GM21723 (cell line): Measurements from ENCODE around the gene SMARCC2.

Source experiments
- ATAC-seq: cut with Tn5 transposase; IDR thresholded peaks from one replicate; pipeline ENCODE4 v1.9.1; 2021; ENCODE audit warnings: mild to moderate bottlenecking, moderate library complexity; ENCODE audit not compliant: unreplicated experiment

Gene SMARCC2

DNA sequence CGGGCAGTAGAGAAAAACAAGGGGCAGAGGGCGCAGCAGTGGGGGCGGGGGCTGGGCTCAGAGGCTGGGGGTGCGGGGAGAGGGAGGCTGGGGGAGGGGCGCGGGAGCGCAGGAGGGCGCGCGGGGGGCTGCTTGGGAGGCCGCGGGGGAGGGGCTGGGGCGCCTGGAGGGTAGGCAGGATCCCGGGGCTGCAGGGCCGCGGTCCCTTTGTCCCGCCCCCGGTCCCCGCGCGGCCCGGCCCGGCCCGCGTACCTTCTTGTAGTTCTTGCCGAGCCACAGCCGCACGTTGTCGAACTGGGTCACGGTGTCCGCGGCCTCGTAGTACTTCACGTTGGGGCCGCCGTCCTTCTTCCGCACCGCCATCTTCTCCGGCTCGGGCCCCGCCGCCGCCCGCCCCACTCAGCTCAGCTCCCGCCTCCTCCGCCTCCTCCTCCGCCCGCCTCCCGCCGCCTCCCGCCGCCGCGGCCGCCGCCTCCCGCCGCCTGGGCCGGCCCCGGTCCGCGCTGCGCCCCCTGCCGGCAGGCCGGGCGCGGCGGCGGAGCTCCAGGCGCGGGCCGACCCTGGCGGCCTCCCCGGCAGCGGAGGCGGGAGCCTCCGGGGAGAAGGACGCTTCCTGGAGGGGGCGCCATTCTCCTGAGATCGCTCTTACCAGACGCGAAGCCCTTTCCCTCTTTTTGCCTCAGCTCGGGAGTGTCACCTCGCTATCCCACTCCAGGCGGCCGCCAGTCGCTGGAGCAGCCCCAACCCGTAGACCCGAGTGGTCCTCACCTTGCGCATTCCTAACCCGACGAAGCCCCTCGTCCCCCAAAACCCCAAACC lies at the start of gene SMARCC2:
Gene SMARCC2, minus strand, starts transcription at position 385 of the 819 bp plus-strand sequence. Its CDS starts 22 bp downstream, at position 363.
- peak; percentile 75 for ATAC-seq

DNA sequence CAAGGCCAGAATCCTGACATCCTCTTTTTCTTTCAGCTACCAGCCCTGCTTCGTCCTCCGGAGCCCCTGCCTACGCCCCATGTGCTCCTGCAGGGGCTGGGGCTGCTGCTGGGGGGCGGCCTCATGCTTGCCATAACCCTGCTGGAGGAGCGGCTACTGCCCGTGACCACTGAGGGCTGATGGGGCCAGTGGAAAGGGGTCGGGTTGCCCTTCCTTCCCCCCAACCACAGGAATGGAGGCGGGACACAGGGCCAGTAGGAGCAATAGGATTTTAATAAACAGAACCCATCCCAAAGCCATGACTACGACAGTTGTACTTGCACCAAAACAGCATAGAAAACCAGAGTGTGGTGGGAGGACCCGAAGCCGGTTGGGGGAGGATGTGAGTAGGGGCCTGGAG lies 48.3 kb upstream of the SMARCC2 start:
- ATAC-seq, result no peak

DNA sequence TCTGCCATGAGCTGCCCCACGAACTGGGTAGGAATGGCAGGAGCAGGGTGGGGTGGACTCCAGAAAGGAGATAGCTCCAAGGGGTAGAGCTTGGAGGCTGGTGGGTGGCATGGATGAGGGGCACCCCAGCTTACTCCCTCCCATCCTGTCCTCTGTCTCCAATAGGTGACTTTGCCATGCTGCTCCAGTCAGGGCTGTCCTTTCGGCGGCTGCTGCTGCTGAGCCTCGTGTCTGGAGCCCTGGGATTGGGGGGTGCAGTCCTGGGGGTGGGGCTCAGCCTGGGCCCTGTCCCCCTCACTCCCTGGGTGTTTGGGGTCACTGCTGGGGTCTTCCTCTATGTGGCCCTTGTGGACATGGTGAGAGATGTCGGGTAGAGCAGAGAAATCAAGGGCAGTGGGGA lies 47.7 kb upstream of the SMARCC2 start:
- ATAC-seq, result no peak

DNA sequence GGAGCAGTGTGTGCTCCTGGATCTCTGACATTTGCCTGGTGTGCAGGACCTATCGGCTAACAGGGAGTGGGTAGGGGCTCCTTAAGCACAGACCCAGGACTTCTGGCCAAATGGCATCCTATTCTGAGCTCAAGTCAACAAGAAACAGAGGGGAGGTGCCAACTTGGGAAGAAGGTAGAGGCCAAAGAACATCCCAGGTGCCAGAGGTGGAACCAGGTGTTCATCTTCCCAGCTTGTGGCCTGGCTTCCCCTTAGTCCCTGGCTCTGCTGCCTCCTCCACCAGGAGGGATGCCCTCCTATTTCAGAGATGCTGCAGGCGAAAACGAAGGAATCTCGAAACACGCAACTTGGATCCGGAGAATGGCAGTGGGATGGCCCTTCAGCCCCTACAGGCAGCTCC lies 46.8 kb upstream of the SMARCC2 start:
- no peak for ATAC-seq

DNA sequence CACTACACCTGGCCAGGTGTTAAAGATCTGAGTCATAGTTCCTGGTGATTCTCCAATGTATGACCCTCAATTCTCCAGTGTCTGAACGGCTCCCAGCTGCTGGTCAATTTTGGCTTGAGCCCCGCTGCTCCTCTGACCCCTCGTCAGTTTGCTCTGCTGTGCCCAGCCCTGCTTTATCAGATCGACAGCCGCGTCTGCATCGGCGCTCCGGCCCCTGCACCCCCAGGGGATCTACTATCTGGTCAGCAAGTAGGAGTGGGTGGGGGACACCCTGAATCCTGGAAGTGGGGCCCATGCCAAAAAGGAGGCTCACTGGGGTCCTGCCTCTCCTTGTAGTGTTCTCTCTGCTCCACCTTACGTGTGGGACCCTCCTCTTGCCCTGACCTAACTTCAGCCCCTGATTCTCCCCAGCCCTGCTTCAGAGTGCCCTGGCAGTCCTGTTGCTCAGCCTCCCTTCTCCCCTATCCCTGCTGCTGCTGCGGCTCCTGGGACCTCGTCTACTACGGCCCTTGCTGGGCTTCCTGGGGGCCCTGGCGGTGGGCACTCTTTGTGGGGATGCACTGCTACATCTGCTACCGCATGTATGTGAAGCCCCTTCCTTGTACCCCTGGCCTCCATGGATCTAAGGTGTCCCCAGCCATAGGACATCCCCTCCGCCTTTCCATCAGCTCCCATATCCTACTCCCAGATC lies 45.6 kb upstream of the SMARCC2 start:
- no peak for ATAC-seq

DNA sequence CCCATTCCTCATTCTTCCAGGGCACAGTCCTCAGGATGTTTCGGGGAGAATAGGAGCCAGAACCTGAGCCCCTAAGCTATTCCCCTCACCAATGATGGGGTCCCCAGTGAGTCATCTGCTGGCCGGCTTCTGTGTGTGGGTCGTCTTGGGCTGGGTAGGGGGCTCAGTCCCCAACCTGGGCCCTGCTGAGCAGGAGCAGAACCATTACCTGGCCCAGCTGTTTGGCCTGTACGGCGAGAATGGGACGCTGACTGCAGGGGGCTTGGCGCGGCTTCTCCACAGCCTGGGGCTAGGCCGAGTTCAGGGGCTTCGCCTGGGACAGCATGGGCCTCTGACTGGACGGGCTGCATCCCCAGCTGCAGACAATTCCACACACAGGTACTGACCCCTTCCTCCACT lies 41.9 kb upstream of the SMARCC2 start:
- ATAC-seq, result no peak

DNA sequence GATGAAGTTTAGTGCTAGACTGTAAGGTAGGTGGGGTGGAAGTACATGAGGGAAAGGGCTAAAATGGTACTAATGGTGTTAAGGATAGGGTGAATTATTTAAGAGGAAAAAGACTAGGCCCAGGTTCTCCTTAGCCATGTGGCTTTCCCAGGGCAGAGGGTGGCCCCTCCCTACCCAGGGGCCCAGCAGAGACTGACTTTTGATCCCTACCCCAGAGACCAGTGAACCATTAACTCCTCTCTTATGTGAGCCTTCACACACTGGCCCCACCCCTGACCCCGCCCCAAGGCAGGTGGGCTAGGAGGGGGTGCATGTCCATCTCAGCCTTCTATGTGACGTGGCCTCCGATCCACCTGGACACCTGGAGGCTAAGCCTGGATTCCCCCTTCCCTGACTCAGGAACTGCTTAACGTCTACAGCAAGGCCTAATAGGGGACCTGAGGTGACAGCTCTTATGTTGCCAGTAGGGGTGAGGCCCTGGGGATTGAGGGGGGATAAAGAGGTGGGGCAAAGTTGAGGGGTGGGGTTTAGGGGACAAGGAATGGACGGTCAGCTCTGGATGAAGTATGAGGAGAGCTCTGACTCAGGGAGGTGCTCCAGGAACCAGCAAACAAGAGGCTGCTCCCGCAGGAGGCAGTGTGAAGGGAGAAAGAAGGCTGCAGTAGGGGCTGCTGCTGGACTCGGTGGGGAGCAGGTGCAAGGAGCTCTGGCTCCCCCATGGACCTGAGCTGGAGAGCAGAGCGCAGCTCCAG lies 41.3 kb upstream of the SMARCC2 start:
- ATAC-seq, result no peak

DNA sequence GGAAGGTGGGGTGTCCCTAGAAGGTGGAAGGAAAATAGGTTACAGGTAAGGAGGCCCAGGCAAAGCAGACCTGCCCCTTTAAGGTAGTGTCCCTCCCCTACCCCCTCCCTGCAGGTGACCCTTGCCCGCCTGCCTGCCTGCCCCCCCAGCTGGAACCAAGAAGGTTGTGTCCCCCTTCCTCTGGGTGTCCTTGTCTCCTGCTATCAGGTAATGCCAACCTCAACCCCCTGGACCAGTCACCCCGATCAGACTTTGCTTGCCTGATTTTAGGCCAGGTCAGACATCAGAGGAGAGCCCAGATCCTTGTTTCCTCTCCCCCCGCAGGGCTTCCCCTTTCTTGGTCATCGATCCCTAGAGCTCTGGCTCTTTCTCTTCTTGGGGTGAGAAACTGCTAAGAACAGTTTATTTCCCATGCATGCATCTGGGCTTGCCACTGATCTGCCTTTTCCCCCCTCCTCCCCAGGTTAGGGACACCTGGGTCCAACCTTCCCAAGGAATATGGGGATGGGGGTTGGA lies 40.7 kb upstream of the SMARCC2 start, which contains the start of gene SLC39A5:
Gene SLC39A5, plus strand, starts transcription at position 136 of the 516 bp plus-strand sequence. CDS start 1,224 bp downstream, outside the sequence.
- no peak for ATAC-seq

DNA sequence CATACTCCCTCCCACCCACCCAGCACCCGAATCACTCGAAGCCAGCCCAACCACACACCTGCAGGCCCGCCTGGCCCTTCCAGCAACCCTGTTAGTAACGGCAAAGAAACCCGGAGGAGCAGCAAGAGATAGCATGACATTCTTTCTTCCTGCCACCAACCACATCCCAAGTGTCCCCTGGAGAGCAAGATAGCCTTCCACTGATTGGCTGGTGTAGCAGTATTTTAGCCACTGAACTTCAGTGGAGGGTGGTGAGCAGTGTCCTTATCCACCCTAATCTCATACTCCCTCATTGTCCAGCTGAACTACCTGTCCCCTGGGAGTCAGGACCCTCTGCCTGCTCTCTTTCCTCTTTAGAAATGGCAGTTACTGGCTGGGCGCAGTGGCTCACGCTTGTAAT lies 39.8 kb upstream of the SMARCC2 start:
- ATAC-seq, result no peak

DNA sequence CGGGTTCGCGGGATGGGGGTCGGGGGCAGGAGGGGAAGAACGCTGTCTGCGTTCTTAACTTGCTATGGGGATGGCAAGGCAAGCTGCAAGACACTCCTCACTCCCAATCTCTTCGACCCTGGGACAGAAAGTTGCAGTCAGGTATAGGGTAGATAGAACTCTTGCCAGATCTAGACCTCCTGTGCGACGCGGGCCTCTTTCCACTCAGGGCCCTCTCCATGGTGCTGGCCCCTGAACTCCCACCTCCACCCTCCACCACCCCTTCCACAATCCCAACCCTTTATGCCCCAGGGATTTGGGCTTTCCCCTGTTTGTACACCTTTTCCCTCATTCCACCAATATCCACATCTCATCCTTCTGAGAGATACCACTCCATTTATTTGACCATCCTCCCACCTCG lies 35.7 kb upstream of the SMARCC2 start:
- no peak for ATAC-seq

DNA sequence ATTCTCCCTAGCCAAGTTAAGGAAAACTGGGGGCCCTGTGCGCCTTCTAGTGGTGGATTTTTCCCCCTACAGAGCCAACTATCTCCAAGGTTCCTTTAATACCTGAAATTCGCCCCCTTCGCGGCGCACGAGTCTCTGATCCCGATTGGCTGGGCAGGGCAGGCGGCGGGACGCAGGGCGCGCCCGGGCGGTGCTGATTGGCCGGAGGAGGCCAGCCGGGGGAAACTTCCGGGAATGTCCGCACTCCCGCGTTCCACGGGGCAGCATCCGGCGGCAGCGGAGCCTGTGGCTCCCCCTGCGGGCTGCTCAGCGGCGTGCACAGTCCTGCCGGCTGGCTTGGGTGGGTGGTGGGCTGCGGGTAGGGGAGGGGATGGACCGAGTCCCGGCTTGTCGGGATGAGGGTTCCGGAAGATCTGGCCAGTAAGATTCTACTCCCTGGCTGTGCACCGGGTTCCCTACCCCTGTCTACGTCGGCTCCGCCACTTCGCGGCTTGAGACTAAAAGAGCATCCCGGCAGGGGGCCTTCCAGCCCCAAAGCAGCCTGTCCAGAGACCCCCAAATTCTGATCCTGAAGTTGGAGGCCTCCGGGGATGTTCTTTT lies 34.9 kb upstream of the SMARCC2 start, which contains the start of gene NABP2:
Gene NABP2, plus strand, starts transcription at position 241 of the 600 bp plus-strand sequence. CDS start 515 bp downstream, outside the sequence.
- ATAC-seq, result peak; percentile 68

DNA sequence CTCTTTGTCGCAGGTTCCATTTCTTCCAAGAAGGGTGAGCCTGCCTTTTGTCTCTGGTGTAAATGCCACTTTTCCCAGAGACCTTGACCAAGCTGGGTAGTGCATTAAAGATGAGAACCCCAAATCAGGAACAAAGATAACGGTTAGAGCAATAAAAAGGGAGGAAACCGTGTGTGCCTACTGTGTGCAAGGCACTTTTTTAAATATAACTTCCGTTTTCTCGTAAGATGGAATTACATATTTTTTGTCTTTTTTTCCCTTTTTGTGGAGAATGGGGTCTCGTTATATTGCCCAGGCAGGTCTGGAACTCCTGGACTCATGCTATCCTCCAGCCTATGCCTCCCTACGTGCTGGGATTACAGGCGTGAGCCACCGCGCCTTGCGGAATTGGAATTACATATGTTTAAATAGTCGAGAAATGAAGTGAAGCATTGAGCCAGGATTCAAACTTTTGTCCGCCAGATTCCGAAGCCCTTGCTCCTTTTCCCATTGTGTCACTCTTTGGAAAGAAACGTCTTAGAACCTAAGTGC lies 34.4 kb upstream of the SMARCC2 start:
- no peak for ATAC-seq

DNA sequence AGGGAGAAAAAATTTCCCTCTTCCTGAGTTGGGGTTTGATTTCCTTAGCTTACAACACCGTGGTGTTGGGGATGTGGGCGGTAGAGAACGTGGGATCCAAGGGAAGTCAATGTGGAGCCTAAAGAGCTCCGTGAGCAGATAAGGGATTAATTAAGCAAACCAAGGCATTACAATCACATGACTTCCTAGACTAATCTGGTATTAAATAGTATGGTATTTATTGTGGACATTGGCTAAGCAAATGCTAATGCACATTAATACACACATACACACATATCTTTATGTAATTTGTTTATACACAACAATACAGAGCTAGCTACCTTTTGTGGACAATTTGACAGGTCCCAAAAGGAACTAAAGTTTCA lies 33.2 kb upstream of the SMARCC2 start:
- no peak for ATAC-seq

DNA sequence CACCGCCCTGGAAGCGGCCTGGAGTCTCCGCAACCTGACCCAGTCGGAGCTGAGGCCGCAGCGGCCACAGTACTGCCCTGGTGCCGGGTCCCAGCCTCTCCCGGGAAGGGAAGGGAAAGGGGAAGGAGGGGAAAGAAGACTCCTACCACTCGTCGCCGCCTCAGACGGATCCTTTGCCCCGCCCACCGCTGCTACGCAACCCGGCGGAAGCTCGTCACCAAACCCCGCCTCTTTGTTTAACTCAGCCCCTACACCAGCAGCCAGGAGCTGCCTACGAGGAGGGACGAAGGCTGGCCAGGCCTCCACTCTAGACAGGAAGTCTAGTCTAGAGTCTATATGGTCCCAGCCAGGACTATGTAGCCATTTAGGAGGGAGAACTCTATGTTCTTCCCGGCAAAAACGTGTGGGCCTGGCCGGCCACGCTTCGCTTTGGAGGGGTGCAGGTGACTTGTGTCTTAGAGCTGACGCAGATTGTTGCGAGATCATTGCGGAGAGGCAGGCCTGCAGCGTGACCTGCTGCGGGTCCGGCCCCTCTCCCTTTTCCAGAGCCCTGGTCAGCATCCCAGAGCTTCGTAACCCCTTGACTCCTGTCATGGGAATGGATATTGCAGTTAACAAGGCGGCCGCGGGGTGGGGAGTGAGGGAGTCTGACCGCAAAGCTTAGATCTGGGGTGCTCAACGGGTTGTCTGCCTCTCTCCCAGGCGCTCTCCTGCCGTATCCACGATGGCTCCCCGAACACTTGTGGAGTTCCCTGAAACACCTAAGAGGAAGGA lies 32.7 kb upstream of the SMARCC2 start, which contains the start of gene RNF41:
Gene RNF41, minus strand, starts transcription at position 166 of the 774 bp plus-strand sequence. CDS start 7,875 bp downstream, outside the sequence.
- ATAC-seq, result peak; percentile 79

DNA sequence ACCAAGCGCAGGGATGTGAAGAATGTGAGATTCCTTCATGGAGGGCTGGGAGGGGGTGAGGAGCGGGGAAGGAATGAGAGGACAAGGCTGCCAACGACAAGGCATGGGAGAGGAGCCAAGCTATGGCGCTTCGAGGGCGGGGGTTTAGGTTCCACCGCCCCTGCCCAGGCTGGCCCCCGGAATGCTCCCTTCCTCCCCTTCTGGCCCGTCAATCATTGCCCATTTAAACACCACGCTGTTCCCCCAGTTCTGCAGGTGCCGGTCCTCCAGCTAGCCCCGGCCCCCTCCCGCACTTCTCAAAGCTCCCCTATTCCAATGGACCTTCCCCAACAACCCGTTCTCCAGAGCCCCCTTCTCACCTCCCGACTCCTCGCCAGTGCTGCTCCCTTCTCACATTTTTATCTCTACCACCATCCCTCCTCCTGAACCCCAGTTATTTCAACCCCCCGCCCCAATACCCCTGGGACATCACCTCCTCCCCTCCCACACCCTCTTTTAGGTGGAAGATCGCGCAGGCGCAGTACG lies 32.0 kb upstream of the SMARCC2 start:
- peak; percentile 22 for ATAC-seq

DNA sequence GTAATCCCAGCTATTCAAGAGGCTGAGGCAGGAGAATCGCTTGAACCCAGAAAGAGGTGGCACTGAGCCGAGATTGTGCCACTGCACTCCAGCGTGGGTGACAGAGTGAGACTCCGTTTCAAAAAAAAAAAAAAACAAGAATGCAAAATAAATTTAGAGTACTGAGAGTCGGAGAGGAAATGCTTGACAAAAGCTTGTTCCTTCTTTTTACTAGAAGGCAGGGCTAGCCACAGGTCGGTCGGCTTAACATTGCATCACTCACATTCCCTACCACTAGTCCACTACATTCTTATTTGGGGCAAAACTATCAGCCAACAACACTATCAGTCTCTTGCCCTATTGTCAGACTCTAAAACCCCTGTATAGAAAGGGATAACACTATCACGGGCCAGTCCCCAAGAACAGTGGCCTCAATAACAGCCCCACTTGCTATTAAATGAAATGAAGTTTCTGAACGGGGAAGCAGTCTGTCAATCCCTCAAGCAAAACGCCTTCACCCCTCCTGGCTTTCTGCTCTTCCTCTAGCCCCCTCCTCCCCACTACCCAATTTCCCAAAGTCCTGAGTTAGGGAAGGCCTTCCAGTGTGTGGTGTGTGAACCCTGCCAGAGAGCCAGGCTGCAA lies 31.4 kb upstream of the SMARCC2 start:
- ATAC-seq, result no peak

DNA sequence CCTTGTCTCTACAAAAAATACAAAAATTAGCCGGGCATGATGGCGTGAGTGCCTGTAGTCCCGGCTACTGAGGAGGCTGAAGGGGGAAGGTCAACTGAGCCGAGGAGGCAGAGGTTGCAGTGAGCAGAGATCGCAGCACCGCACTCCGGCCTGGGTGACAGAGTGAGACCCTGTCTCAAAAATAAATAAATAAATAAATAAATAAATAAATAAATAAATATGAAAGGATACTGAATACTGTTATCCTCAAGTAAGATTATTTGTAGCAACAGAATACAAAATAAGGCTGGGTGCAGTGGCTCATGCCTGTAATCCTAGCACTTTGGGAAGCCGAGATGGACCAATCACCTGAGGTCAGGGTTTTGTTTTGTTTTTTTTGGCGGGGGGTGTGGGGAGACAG lies 30.6 kb upstream of the SMARCC2 start:
- no peak for ATAC-seq

DNA sequence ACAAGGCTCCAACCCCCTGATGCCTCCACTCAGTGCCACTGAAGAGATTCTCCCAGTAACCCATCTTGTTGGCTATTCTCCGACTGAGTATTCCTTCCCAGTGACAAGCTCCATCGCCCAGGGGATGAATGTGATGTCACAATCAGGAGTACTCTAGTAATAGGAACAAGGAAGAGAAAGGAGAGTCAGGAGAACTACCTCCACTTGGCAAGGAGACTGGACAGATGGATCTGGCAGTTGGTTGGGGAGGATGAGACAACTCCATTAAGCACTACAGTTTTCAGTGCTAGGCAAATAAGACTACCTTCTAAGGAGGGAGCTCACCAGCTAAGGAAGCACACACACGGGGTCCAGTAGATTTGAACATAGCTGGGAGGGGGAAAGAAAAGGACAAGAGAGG lies 27.2 kb upstream of the SMARCC2 start:
- no peak for ATAC-seq

DNA sequence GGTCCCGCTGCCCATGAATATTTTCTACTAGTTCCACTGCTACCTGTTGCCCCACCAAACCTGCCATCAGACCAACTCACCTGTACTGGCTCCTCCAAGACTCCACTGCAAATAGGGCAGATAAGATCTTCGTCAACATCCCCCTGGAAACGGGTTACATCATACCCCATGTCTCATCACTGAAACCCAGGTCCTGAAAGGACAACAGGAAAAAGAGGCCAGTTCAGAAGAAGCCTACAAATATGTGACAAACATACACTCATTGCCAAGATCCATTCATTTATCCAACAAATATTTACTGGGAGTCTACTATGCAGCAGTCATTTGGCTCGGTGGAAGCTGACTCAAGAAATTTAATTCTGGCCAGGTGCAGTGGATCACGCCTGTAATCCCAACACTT lies 24.6 kb upstream of the SMARCC2 start:
- ATAC-seq, result no peak
